B cell (primary cell): ENCODE data around the gene LHX2. TPM values are rescaled to one million over a fixed set of nuclear protein-coding genes. Genes with fewer than 3 reads are reported as not detected.

ENCODE experiments used
- ATAC-seq: fragments of 200-7000 bp; cut with Tn5 transposase; one replicate; pipeline ENCODE4 v1.10.0; 2021; ENCODE audit warnings: low read depth, mild to moderate bottlenecking, moderate number of reproducible peaks, moderate library complexity
- CTCF ChIA-PET: fragments of 350-600 bp; sonication (Branson Sonifier 250); formaldehyde crosslinking; loops from one replicate; lab custom pipeline; 2021; ENCODE audit warnings: antibody characterized with exemption, inconsistent platforms; lab: Charles Lee
- POLR2A ChIA-PET: fragments of 350-600 bp; sonication (Branson Sonifier 250); formaldehyde crosslinking; loops from one replicate; lab custom pipeline; 2021; ENCODE audit warnings: antibody characterized with exemption; lab: Charles Lee
- DNase-seq: peaks from one replicate; pipeline ENCODE4 v3.0.0; 2013
- H2AFZ ChIP-seq: 2 replicates; pipeline ENCODE4 v1.6.1; 2012; ENCODE audit warnings: mild to moderate bottlenecking, low read depth, low read length; ENCODE audit not compliant: insufficient read depth, poor library complexity, severe bottlenecking
- H3K27ac ChIP-seq, 2 donors: 1 replicate in 1 of 2; 2 replicates in 1 of 2; pipeline ENCODE4 v1.5.1; 2012 to 2013; ENCODE audit warnings: low read length in 2 of 2, mild to moderate bottlenecking in 2 of 2, moderate library complexity in 1 of 2
- H3K27me3 ChIP-seq, 4 experiments: fragments of 200-600 bp in 1 of 4; sonication (generic) in 1 of 4; replicated peaks in 1 of 4; 1 replicate in 2 of 4; 2 replicates in 2 of 4; pipeline versions ENCODE4 v1.6.1 to v1.7.0; 2013 to 2016; ENCODE audit warnings: low read length in 3 of 4, mild to moderate bottlenecking in 2 of 4, mixed read lengths in 1 of 4, moderate library complexity in 1 of 4; ENCODE audit not compliant: insufficient read depth in 4 of 4, control insufficient read depth in 3 of 4; ENCODE audit errors: control extremely low read depth in 1 of 4
- H3K36me3 ChIP-seq, 2 experiments: replicated peaks in 1 of 2; 1 replicate in 1 of 2; 2 replicates in 1 of 2; pipeline versions ENCODE4 v1.6.1 to v1.7.1; 2013; ENCODE audit warnings: low read length in 1 of 2; ENCODE audit not compliant: insufficient read depth in 2 of 2, control insufficient read depth in 1 of 2; ENCODE audit errors: control extremely low read depth in 1 of 2, extremely low read depth in 1 of 2
- H3K4me1 ChIP-seq, 2 donors: fragments of 200-600 bp in 1 of 2; sonication (generic) in 1 of 2; 1 replicate in 1 of 2; 2 replicates in 1 of 2; pipeline versions ENCODE4 v1.5.1 to v1.6.1; 2013 to 2017; ENCODE audit warnings: low read length in 2 of 2; ENCODE audit not compliant: control insufficient read depth in 2 of 2, insufficient read depth in 2 of 2
- H3K4me2 ChIP-seq: replicated peaks from 2 replicates; pipeline ENCODE3; 2012; ENCODE audit warnings: mild to moderate bottlenecking, low read depth, low read length; ENCODE audit not compliant: poor library complexity, severe bottlenecking
- H3K4me3 ChIP-seq, 5 experiments: fragments of 200-600 bp in 1 of 5; sonication (generic) in 1 of 5; 1 replicate in 3 of 5; 2 replicates in 2 of 5; pipeline versions ENCODE4 v1.5.1 to v1.7.0; 2011 to 2016; ENCODE audit warnings: low read length in 4 of 5, mild to moderate bottlenecking in 4 of 5, low read depth in 2 of 5, control low read depth in 1 of 5, moderate library complexity in 1 of 5; ENCODE audit not compliant: insufficient read depth in 1 of 5; ENCODE audit errors: control extremely low read depth in 1 of 5, extremely low read depth in 1 of 5
- H3K79me2 ChIP-seq: fragments of 200-600 bp; sonication (generic); one replicate; pipeline ENCODE4 v1.6.0; 2016; ENCODE audit warnings: low read length; ENCODE audit not compliant: control insufficient read depth, insufficient read depth
- H3K9ac ChIP-seq: fragments of 200-600 bp; sonication (generic); 2 replicates; pipeline ENCODE4 v1.6.1; 2017; ENCODE audit warnings: mild to moderate bottlenecking, low read length, moderate library complexity
- H3K9me3 ChIP-seq, 3 donors: one replicate each; pipeline versions ENCODE4 v1.6.1 to v1.7.1; 2013; ENCODE audit warnings: low read length in 2 of 3; ENCODE audit not compliant: control insufficient read depth in 2 of 3, insufficient read depth in 1 of 3; ENCODE audit errors: control extremely low read depth in 1 of 3
- H4K20me1 ChIP-seq: 2 replicates; pipeline ENCODE4 v1.6.0; 2012; ENCODE audit warnings: mild to moderate bottlenecking, low read length; ENCODE audit not compliant: insufficient read depth, control insufficient read depth, poor library complexity, severe bottlenecking
- H3K27ac Mint-ChIP-seq: one replicate; pipeline ENCODE4 v1.8.0; 2021; ENCODE audit warnings: mixed read lengths
- H3K27me3 Mint-ChIP-seq: one replicate; pipeline ENCODE4 v1.8.0; 2021; ENCODE audit warnings: mixed read lengths
- H3K4me1 Mint-ChIP-seq: one replicate; pipeline ENCODE4 v1.8.0; 2021; ENCODE audit warnings: mixed read lengths
- H3K4me3 Mint-ChIP-seq: one replicate; pipeline ENCODE4 v1.8.0; 2021; ENCODE audit warnings: mixed read lengths
- H3K9me3 Mint-ChIP-seq: one replicate; pipeline ENCODE4 v1.8.0; 2022; ENCODE audit warnings: mixed read lengths; ENCODE audit not compliant: insufficient read depth
- EZH2 ChIP-seq: IDR thresholded peaks from 2 replicates; pipeline ENCODE4 v1.6.1; 2012; ENCODE audit warnings: borderline replicate concordance, low read depth, mild to moderate bottlenecking, moderate library complexity, low read length; ENCODE audit not compliant: insufficient read depth, poor library complexity, severe bottlenecking
- WGBS: methylation state at CpG from one replicate; pipeline ENCODE4 v1.1.5; 2013; ENCODE audit warnings: missing lambda C conversion rate; ENCODE audit not compliant: insufficient coverage; 5-methylcytosine and 5-hydroxymethylcytosine counted together
- intact Hi-C: fragments of 100-400 bp; cut with micrococcal nuclease; formaldehyde crosslinking; loops from one replicate; pipeline ENCODE4 v1.10.0; 2022
- polyA plus RNA-seq: library from polyadenylated mRNA; depleted of rRNA; stranded (reverse); fragments of >200 nt; gene quantifications from 2 replicates; pipeline ENCODE4 v1.2.3, GENCODE V29; 2012
- total RNA-seq, 2 donors: library from RNA; stranded (reverse); fragments of 120-200 nt in 1 of 2; gene quantifications; 1 replicate in 1 of 2; 2 replicates in 1 of 2; pipeline versions ENCODE4 v1.2.3 to v1.2.4, GENCODE V29; 2013 to 2022
- TF ChIP-seq, protein P1 (sequence below): fragments of 200-600 bp; IDR thresholded peaks from one replicate; pipeline ENCODE4 v1.8.0; 2022; ENCODE audit warnings: antibody characterized with exemption, mild to moderate bottlenecking

The LHX2 gene
- total and polyA plus RNA-seq, 2 donors (not counting 1 experiment from before 2014, with no cell fraction given): 0.66 TPM; not detected in 1

DNA sequence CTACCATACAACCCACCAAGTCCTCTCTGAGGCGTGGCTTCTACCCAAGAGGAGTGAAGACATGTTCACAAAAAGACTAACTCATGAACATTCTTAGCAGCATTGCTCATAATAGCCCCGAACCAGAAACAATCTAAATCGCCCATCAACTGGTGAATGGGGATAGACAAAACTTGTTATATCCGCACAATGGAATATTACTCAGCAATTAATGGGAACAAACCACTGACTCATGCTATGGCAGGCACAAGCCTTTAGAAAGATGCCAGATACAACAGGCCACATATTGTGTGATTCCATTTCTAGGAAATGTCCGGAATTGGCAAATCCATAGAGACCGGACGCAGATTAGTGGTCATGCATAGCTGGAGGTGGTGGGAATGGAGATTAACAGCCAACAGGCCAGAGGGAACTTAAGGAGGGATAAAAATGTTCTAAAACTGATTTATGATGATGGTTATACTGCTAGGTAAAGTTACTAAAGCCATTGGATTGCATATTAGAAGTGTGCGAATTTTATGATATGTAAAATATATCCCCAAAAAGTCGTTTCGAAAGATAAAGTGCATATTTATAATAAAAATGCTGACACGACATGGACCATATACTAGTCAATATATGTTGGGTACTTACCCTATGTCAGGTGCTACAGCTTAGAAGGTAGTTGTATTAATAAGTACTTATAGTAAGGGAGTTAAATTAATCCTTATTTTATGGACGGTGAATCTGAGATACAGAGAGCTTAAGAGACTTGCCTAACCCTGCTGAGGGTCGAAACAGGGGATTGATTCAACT, 55.4 kb downstream of the LHX2 start:
- Histone ChIP-seq H3K27ac (no peak overlapping the region), H3K79me2 (no peaks in the 10 kb centered on the region), H3K4me2 (no peak overlapping the region), H3K36me3 (no peaks in the 10 kb centered on the region), H3K4me3 (no peak overlapping the region), H2AFZ (no peak overlapping the region), H3K9me3 (peaks cover 0 to 5% (median 0%) of the 10 kb centered on the region in 3 donors), H4K20me1 (no peaks in the 10 kb centered on the region), H3K27me3 (peaks cover 0 to 5% (median 2%) of the 10 kb centered on the region in 4 experiments), H3K4me1 (no peaks in the 10 kb centered on the region), H3K9ac (no peak overlapping the region)
- TF ChIP-seq EZH2: no peak
- TF ChIP-seq, protein P1, sequence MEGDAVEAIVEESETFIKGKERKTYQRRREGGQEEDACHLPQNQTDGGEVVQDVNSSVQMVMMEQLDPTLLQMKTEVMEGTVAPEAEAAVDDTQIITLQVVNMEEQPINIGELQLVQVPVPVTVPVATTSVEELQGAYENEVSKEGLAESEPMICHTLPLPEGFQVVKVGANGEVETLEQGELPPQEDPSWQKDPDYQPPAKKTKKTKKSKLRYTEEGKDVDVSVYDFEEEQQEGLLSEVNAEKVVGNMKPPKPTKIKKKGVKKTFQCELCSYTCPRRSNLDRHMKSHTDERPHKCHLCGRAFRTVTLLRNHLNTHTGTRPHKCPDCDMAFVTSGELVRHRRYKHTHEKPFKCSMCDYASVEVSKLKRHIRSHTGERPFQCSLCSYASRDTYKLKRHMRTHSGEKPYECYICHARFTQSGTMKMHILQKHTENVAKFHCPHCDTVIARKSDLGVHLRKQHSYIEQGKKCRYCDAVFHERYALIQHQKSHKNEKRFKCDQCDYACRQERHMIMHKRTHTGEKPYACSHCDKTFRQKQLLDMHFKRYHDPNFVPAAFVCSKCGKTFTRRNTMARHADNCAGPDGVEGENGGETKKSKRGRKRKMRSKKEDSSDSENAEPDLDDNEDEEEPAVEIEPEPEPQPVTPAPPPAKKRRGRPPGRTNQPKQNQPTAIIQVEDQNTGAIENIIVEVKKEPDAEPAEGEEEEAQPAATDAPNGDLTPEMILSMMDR: no peak
- no peak for ATAC-seq
- CTCF ChIA-PET: interaction anchor here (0.8 kb wide), 1 partner anchor 10 kb away, joined by 3 read pairs; no protein-coding TSS in a partner anchor
- Mint-ChIP-seq H3K4me1 (no peaks in the 10 kb centered on the region), H3K9me3 (no peaks in the 10 kb centered on the region), H3K27me3 (peaks cover 24% of the 10 kb centered on the region), H3K27ac (no peak overlapping the region), H3K4me3 (no peak overlapping the region)
- intact Hi-C loops: no loop called here
- DNase-seq: no peak
- POLR2A ChIA-PET: interaction anchor here (0.7 kb wide), 1 partner anchor 243 kb away, joined by 3 read pairs; no protein-coding TSS in a partner anchor
- WGBS: 86% methylated on average over 8 of the region's 13 CpGs

DNA sequence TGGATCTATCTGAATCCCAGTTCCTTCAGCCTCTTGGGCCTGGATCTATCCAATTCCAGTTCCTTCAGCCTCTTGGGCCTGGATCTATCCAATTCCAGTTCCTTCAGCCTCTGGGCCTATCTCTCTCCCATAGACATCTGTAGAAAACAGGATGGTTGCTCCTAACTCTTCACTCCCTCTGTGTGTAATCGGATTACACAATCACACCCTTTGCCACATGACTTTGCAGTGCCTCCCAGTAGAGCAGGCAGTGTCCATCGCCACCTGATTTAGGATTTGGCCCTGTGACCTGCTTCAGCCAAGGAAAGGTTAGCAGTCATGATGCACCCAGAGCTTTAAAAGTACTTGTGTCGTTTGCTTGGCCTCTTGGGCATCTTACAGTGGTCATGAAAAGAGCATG, 56.7 kb downstream of the LHX2 start:
- no peak overlapping the region for H3K4me3 ChIP-seq
- H3K4me1 ChIP-seq: no peaks in the 10 kb centered on the region
- no peak for DNase-seq
- peaks cover 34% of the 10 kb centered on the region for H3K27me3 Mint-ChIP-seq
- ATAC-seq: no peak
- WGBS: 90% methylated on average over 3 of the region's 3 CpGs
- no peak overlapping the region for H3K27ac ChIP-seq
- intact Hi-C loops: no loop called here
- H3K79me2 ChIP-seq: no peaks in the 10 kb centered on the region
- H3K4me2 ChIP-seq: no peak overlapping the region
- H3K9me3 ChIP-seq: peaks cover 0 to 5% (median 0%) of the 10 kb centered on the region in 3 donors
- no peak overlapping the region for H3K27ac Mint-ChIP-seq
- H3K36me3 ChIP-seq: no peaks in the 10 kb centered on the region
- H3K4me3 Mint-ChIP-seq: no peak overlapping the region
- H3K9ac ChIP-seq: no peak overlapping the region
- H4K20me1 ChIP-seq: no peaks in the 10 kb centered on the region
- no peaks in the 10 kb centered on the region for H3K9me3 Mint-ChIP-seq
- CTCF ChIA-PET: no interaction called here
- H3K4me1 Mint-ChIP-seq: no peaks in the 10 kb centered on the region
- H2AFZ ChIP-seq: no peak overlapping the region
- H3K27me3 ChIP-seq: peaks cover 0 to 10% (median 5%) of the 10 kb centered on the region in 4 experiments
- POLR2A ChIA-PET: interaction anchor here (0.7 kb wide), 1 partner anchor 1766 kb away, joined by 5 read pairs; no protein-coding TSS in a partner anchor
- no peak for TF ChIP-seq EZH2
- TF ChIP-seq, protein P1: no peak
